ENCODE data around the gene ADGRG1. TPM values are rescaled to one million over a fixed set of nuclear protein-coding genes. Genes with fewer than 3 reads are reported as not detected.

Gene ADGRG1
- total and polyA plus RNA-seq, 7 donors = 5.0 to 36.3 (median 7.7) TPM

- Histone ChIP-seq H3K36me3 (no peaks in the 10 kb centered on the region), H3K9me3 (no peaks in the 10 kb centered on the region), H3K27ac (no peak overlapping the region), H3K4me3 (no peak overlapping the region), H3K27me3 (no peaks in the 10 kb centered on the region), H3K4me1 (no peaks in the 10 kb centered on the region)
- TF ChIP-seq POLR2AphosphoS5 (IDR thresholded peaks at IDR 0.05) (no peak), POLR2A (IDR thresholded peaks at IDR 0.05) (no peak), EP300 (IDR thresholded peaks at IDR 0.05) (no peak), CTCF (IDR thresholded peaks at IDR 0.05) (no peak)
- 85 to 89% methylated on average over 23 of the region's 23 CpGs for WGBS, 2 donors
- intact Hi-C loops (cut with DNase I) = no loop called here
- DNase-seq = no peak
These were observed 73.4 kb downstream of the ADGRG1 start for GRCh38 chr16:57701759-57702371.

GRCh38 chr16:57703416-57704010 lies 75.1 kb downstream of the ADGRG1 start:
- H3K27ac ChIP-seq = no peak overlapping the region
- 62 to 87% methylated on average over 11 of the region's 11 CpGs for WGBS, 2 donors
- no peaks in the 10 kb centered on the region for H3K9me3 ChIP-seq
- no peaks in the 10 kb centered on the region for H3K36me3 ChIP-seq
- TF ChIP-seq POLR2A (IDR thresholded peaks at IDR 0.05) (no peak), EP300 (IDR thresholded peaks at IDR 0.05) (no peak), POLR2AphosphoS5 (IDR thresholded peaks at IDR 0.05) (no peak), CTCF (IDR thresholded peaks at IDR 0.05) (no peak)
- no peaks in the 10 kb centered on the region for H3K4me1 ChIP-seq
- intact Hi-C loops (cut with DNase I) = no loop called here
- H3K27me3 ChIP-seq = no peaks in the 10 kb centered on the region
- no peak overlapping the region for H3K4me3 ChIP-seq
- no peak for DNase-seq

GRCh38 chr16:57704011-57704904 lies 75.8 kb downstream of the ADGRG1 start:
- intact Hi-C loops (cut with DNase I) = no loop called here
- DNase-seq = no peak
- Histone ChIP-seq H3K27me3 (no peaks in the 10 kb centered on the region), H3K4me3 (no peak overlapping the region), H3K27ac (no peak overlapping the region), H3K4me1 (no peaks in the 10 kb centered on the region), H3K36me3 (no peaks in the 10 kb centered on the region), H3K9me3 (no peaks in the 10 kb centered on the region)
- no peak for TF ChIP-seq EP300 (IDR thresholded peaks at IDR 0.05)
- TF ChIP-seq POLR2A (IDR thresholded peaks at IDR 0.05) = no peak
- no peak for TF ChIP-seq POLR2AphosphoS5 (IDR thresholded peaks at IDR 0.05)
- 29 to 63% methylated on average over 11 of the region's 11 CpGs for WGBS, 2 donors

GRCh38 chr16:57704905-57705852 lies 76.7 kb downstream of the ADGRG1 start:
- TF ChIP-seq POLR2AphosphoS5 (IDR thresholded peaks at IDR 0.05) (no peak), EP300 (IDR thresholded peaks at IDR 0.05) (no peak), CTCF (IDR thresholded peaks at IDR 0.05) (no peak), POLR2A (IDR thresholded peaks at IDR 0.05) (no peak)
- no peaks in the 10 kb centered on the region for H3K36me3 ChIP-seq
- H3K4me1 ChIP-seq = no peaks in the 10 kb centered on the region
- peak; percentile 29 for DNase-seq
- no peak overlapping the region for H3K4me3 ChIP-seq
- no peaks in the 10 kb centered on the region for H3K27me3 ChIP-seq
- no peak overlapping the region for H3K27ac ChIP-seq
- no peaks in the 10 kb centered on the region for H3K9me3 ChIP-seq
- 93 to 94% methylated on average over 4 of the region's 4 CpGs for WGBS, 2 donors
- intact Hi-C loops (cut with DNase I) = no loop called here
